LNCAP (cell line): ENCODE measurements around the gene DUSP10.

Experiments used
- CTCF ChIP-seq: fragments of 450-650 bp; IDR thresholded peaks from 2 replicates; pipeline ENCODE4 v1.5.1; 2017; ENCODE audit warnings: mild to moderate bottlenecking

Gene DUSP10

GRCh38 chr1:221762121-221762520 lies 20.2 kb upstream of the DUSP10 start:
- no peak for TF ChIP-seq CTCF

GRCh38 chr1:221761354-221762002 lies 19.6 kb upstream of the DUSP10 start:
- TF ChIP-seq CTCF = no peak

GRCh38 chr1:221760911-221761310 lies 19.0 kb upstream of the DUSP10 start:
- no peak for TF ChIP-seq CTCF

- no peak for TF ChIP-seq CTCF
These were observed 17.5 kb upstream of the DUSP10 start for GRCh38 chr1:221759436-221759835.

- no peak for TF ChIP-seq CTCF
These were observed 16.6 kb upstream of the DUSP10 start for GRCh38 chr1:221758455-221758854.

- no peak for TF ChIP-seq CTCF
These were observed 15.1 kb upstream of the DUSP10 start for GRCh38 chr1:221756830-221757551.

- TF ChIP-seq CTCF = no peak
These were observed 11.9 kb upstream of the DUSP10 start for GRCh38 chr1:221753828-221754188.
